Bronchial epithelial cell (primary cell): ENCODE measurements around the gene CEACAM4. TPM values are rescaled to one million over a fixed set of nuclear protein-coding genes. Genes with fewer than 3 reads are reported as not detected.
"Not testable (repeated sequence)": the region's sequence is repeated elsewhere in the genome, so short reads cannot be mapped to it uniquely, and the experiment has no call there.

Experiments
- DNase-seq: peaks from one replicate; pipeline ENCODE4 v3.0.0-alpha.2; 2010; ENCODE audit warnings: low read depth
- FAIRE-seq: peaks from 2 replicates; lab custom pipeline; 2011; peaks lifted over from hg19 to GRCh38; lab: Jason Lieb, UNC
- H3K27me3 ChIP-seq: 2 replicates; pipeline ENCODE4 v1.5.1; 2011; ENCODE audit warnings: low read length; ENCODE audit not compliant: control insufficient read depth, insufficient read depth
- H3K36me3 ChIP-seq: 2 replicates; pipeline ENCODE4 v1.5.1; 2011; ENCODE audit warnings: low read length; ENCODE audit not compliant: control insufficient read depth, insufficient read depth
- H3K4me3 ChIP-seq: 2 replicates; pipeline ENCODE4 v1.5.1; 2011; ENCODE audit warnings: mild to moderate bottlenecking, low read depth, low read length, control low read depth
- CTCF ChIP-seq: IDR thresholded peaks from 2 replicates; pipeline ENCODE4 v1.5.1; 2011; ENCODE audit warnings: mild to moderate bottlenecking, moderate library complexity, low read length, control low read depth, inconsistent platforms; ENCODE audit not compliant: insufficient read depth, severe bottlenecking
- total RNA-seq: library from RNA; depleted of rRNA; stranded (reverse); fragments of >200 nt; gene quantifications from 2 replicates; pipeline ENCODE4 v1.2.1, GENCODE V29; 2014

The CEACAM4 gene
- total RNA-seq, 1 donor from 2014 or later = not detected

GRCh38 chr19:41587101-41587837 lies 39.6 kb downstream of the CEACAM4 start:
- no peak for FAIRE-seq
- TF ChIP-seq CTCF = no peak
- H3K36me3 ChIP-seq = no peaks in the 10 kb centered on the region
- no peak for DNase-seq
- no peaks in the 10 kb centered on the region for H3K27me3 ChIP-seq
- H3K4me3 ChIP-seq = no peak overlapping the region

GRCh38 chr19:41586064-41586463 lies 40.8 kb downstream of the CEACAM4 start:
- H3K36me3 ChIP-seq = no peaks in the 10 kb centered on the region
- no peak for TF ChIP-seq CTCF
- FAIRE-seq (no peak), DNase-seq (no peak)
- H3K4me3 ChIP-seq = no peak overlapping the region
- no peaks in the 10 kb centered on the region for H3K27me3 ChIP-seq

- no peak for FAIRE-seq
- Histone ChIP-seq H3K4me3 (no peak overlapping the region), H3K36me3 (no peaks in the 10 kb centered on the region), H3K27me3 (no peaks in the 10 kb centered on the region)
- no peak for TF ChIP-seq CTCF
- DNase-seq = no peak
Observed at GRCh38 chr19:41584931-41585330, 41.9 kb downstream of the CEACAM4 start.

GRCh38 chr19:41584260-41584810 lies 42.5 kb downstream of the CEACAM4 start:
- DNase-seq = no peak
- no peak overlapping the region for H3K4me3 ChIP-seq
- no peaks in the 10 kb centered on the region for H3K36me3 ChIP-seq
- TF ChIP-seq CTCF = no peak
- no peak for FAIRE-seq
- H3K27me3 ChIP-seq = no peaks in the 10 kb centered on the region

GRCh38 chr19:41582577-41583182 lies 44.2 kb downstream of the CEACAM4 start:
- not testable (repeated sequence) for FAIRE-seq, DNase-seq

GRCh38 chr19:41581068-41581467 lies 45.8 kb downstream of the CEACAM4 start:
- not testable (repeated sequence) for FAIRE-seq, H3K4me3 ChIP-seq, DNase-seq, H3K36me3 ChIP-seq, H3K27me3 ChIP-seq

More at GRCh38 chr19:41582577-41583182, 44.2 kb downstream of the CEACAM4 start:
- H3K36me3 ChIP-seq, H3K27me3 ChIP-seq, H3K4me3 ChIP-seq: not testable (repeated sequence)
